Stomach (tissue), 4 donors: Measurements from ENCODE around the gene POU2AF3.

Experiments
- EP300 ChIP-seq: sonication (generic); formaldehyde crosslinking; IDR thresholded peaks from one replicate; pipeline ENCODE4 v1.6.1; 2017; ENCODE audit warnings: antibody characterized with exemption
- POLR2A ChIP-seq, 4 donors: fragments of 450-650 bp; IDR thresholded peaks; one replicate each; pipeline ENCODE4 v1.6.1; 2016; ENCODE audit warnings: antibody characterized with exemption in 4 of 4, control low read depth in 2 of 4, mild to moderate bottlenecking in 1 of 4, moderate library complexity in 1 of 4

DNA sequence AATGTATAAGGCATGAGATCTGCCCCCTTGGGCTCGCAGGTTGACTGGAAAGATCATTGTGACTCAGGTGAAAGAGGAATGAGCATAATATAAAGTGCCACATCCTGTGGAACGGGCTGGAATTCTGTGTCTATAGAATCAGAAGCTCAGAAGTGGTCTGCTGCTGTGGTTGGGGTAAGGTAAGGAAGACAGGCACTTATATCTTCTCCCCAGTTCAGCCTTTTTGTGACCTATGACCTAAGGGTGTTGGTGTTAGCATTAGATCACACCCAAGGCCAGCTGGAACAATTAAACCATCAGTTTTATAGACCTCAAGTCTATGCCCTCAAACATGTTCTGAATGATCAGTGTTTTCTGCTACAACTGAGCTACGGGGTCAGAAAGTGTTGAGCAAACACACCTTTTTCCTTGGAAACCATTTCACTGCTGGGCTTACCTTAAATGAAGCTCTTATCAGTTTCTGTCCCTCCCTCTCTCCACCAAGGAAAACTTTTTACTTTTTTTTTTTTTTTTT is 15.7 kb upstream of the POU2AF3 start:
- TF ChIP-seq POLR2A (IDR thresholded peaks at IDR 0.05) = no peak
- TF ChIP-seq EP300 = no peak
